ENCODE measurements around the gene DUSP22.

The DUSP22 gene

DNA sequence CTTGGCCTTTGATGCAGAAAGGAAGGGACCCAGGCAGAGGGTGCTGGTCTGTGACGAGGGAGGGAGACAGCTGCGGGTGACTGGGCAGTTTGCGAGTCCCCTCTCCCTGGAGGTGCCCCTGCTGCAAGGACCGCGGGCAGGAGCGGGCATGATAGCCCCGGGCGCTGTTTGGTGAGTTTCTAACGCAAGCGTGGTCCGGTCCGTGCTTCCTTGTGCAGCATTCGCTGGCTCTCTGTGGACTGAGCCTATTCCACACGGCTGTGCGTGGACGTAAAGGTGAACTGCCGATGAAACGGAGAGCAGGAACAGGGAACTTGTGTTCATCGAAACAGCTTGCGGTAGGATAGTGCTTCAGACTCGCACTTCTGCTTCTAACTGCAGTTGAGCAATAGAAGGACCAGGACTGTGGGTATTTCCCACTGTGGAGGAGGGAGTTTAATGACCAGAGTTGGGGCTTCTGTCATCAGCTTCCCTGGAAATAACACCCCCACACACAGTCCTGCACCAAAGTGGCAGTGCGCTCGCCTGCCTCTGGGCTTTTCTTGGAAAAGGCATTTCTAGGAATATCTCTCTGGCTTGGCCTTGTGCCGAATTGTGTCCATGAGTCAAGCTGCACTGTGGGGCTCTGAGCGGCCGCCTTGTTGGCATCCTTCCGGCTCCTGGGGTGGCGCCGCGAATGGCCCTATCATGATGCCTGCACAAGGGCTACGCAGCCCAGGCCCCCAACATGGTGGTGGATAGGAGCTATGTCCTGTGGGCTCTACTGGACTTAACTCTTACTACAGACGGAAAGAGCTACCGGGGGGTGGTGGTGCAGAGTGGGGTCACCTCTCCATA, 48.9 kb downstream of the DUSP22 start:
- no peak for DNase-seq

DNA sequence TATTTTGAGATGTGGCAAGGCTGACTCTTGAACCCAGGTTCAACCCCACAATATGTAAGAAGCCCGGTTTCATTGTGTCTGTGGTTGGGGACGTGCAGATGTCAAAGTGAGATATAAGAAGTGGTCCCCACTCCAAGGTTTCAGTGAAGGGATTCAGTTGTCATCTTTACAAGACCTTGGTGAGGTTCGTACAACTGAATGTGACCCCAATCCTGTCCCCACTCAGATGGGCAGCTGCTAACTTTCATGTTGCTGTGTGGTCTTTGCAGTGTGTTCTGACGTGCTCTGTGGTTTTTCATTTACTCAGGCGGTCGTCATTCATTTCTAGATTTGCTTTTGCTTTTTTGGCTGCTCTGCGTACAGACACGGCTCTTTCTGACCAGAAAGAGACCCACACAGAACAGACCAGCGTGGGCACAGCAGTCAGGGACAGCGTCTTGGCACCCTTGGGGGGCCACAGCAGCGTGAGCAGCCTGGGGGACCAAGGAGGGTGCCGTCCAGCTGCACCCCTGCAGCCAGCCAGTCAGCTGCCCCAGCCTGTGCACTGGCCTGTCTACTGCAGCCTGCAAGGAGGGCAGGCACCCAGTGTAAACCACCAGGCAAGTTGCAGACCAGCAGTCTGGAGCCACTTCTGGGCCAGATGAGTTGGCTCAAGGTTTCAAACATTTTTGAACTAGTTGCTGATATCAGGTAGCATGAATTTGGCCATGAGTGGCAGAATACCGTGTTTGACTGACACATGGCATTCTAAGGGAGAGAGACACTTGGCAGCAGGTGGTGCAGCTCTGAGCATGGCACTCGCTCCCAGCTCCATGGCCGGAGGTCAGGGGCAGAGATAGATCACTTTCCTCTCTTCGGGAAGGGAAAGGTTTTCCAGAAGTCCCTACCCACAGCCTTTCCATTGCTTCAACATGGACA, 49.9 kb downstream of the DUSP22 start:
- no peak for DNase-seq

DNA sequence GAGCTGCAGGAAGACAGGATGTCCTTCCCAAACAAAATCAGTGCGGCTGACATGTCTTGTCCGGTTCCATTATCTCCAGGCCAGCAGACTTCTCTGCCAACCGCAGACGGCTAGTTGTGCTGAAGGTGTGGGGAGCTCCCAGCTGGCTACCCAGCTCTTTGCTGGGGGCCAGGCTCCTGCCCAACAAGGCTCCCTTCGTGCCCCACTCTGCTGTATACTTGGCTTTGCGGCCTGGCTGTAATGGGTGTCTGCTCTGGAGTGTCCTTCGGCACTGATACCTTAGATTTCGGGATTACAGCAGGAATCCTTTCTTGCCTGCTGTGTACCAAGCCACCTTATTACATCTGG, 50.5 kb downstream of the DUSP22 start:
- DNase-seq: no peak

DNA sequence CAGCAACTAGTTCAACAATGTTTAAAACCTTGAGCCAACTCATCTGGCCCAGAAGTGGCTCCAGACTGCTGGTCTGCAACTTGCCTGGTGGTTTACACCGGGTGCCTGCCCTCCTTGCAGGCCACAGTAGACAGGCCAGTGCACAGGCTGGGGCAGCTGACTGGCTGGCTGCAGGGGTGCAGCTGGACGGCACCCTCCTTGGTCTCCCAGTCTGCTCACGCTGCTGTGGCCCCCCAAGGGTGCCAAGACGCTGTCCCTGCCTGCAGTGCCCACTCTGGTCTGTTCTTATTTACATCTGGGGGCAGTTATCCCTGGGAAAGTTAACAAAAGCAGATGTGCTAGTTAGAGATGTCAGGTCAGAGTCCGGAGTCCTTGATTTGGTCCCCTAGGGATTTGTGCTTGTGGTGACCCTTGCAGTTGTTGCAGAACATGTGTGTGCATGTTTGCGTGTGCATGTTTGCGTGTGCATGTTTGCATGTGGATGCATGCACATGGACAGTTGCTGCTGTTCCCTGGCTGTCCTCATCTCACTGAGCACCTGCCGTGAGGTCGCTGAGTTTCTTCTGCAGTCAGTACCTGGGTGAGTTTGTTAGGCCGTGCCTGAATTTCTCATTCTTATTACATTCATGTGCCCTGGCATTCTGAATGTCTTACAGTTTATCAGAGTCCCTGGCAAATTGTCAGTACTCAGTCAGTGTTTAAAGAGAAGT, 51.1 kb downstream of the DUSP22 start:
- no peak for DNase-seq

DNA sequence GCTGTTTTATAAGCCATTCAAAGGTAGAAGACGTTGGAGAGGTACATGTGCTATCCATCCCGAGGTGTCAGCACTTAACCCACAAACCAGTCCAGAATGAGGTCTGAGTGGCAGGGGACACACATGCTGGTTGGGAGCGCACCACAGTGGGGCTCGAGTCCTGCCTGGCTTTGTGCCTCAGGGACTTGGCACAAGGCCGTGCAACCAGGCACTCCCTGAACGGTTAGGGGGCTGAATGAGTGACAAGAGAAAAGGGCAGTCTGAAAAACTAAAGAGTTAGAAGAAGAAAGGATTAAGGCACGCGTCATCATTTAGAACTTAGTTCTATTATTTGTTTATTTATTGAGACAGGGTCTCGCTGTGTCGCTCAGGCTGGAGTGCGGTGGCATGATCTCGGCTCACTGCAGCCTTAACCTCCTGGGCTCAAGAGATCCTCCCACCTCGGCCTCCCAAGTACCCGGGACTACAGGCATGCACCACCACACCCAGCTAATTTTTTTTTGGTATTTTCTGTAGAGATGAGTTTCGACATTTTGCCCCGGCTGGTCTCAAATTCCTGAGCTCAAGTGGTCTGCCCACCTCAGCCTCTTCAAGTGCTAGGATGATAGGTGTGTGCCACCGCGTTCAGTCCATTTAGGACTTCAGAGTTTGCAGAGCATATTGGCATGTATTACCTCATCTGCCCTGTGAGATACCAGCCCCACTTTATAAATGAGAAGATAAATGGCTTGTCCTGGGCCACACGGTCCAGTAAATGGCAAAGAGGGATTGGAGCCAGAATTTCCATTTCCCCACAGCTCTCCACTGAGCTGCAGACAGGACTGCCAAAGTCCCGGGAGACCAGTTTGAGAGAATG, 51.9 kb downstream of the DUSP22 start:
- DNase-seq: no peak

DNA sequence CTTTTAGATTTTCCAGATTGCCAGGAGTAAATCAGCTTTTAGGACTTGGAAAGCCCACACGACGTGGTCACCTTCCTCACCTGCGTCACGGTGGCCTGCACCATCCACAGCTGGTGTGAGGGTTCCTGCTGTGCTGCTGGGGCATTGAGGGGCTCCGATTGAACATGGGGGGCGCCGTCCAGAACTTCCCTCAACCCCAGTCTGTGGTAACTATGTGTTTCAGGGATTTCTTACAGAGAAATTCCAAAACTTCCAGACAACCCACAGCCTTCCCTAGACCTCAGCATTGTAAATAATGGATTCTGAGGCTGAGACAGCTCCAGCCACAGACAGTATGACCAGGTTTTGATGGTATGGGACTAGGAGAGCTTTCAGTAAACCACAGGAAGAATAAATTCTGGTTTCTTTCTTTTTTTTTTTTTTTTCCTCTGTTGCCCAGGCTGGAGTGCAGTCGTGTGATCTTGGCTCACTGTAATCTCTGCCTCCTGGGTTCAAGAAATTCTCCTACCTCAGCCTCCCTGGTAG, 52.6 kb downstream of the DUSP22 start:
- DNase-seq: no peak

DNA sequence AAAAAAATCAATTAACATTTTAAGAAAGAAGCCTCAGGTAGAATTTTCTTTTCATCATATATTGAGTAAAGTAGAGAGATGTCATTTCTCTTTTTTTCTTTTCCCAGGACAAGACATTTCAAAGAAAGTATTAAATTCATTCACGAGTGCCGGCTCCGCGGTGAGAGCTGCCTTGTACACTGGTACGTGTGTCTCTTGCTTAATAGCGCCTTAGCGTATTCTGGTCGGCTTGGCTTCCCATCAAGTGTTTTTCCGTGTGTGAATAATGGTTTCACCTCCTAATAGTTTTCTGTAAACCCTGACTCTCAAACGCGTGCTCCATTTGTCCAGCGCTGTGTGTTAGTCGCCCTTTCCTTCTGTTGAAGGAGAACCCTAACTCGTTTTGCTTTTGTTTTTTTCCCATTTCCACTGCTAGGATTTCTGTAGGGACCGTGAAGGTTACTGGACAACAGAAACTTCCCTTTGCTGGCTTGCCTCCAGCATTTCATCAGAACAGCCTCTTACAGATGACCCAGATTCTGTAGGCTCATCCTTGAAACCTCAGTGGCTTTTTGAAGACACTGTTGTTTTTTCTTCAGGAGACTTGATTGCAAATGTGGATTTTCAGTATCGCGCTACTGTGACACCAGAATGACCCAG, 53.6 kb downstream of the DUSP22 start:
- DNase-seq: no peak

DNA sequence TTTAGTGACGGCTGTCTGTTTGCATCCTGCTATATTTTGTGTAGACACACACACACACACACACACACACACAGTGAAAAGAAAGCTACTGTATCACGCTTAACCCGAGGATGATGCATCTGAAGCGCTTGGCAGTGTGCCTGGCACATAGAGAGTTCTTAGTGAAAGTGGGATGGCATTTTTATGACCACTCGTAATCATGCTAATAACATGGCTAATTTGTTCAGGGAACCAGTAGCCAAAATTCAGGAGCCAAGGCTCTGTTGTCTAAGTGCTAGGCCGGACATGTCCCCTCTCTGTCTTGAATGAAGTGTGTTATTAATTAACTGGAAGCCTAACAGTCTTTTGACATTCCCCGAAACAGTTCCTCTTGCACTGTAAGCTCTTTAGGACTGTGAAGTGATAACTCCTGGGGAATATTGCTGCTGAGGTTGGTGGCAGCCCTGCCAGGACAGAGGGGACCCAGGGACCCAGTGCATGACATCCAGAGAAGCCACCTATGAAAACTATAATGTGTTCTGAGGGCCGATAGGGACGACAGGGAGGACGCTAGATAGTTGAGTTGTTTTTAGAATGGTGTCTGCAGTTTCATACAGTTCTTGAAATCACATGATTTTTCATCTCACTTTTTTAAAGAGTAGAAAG, 54.2 kb downstream of the DUSP22 start:
- no peak for DNase-seq

DNA sequence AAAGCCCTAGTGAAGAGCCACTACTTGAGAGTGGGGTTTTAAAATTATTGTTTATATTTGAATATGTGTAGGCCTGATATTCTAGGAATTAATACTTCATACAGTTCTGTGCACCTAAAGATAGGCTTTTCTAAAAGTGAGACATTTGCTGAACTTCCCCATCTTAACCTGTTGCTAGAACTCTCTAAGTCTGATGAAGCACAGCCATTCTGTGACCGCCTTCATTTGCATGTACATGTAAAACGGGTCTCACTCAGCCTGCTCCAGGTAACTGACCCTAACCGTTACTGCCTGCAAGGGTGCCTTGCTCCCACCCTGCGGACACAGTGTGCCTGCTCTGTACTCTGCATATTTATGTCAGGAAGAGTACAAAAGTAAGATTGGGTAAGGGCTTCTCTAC, 54.9 kb downstream of the DUSP22 start:
- no peak for DNase-seq

DNA sequence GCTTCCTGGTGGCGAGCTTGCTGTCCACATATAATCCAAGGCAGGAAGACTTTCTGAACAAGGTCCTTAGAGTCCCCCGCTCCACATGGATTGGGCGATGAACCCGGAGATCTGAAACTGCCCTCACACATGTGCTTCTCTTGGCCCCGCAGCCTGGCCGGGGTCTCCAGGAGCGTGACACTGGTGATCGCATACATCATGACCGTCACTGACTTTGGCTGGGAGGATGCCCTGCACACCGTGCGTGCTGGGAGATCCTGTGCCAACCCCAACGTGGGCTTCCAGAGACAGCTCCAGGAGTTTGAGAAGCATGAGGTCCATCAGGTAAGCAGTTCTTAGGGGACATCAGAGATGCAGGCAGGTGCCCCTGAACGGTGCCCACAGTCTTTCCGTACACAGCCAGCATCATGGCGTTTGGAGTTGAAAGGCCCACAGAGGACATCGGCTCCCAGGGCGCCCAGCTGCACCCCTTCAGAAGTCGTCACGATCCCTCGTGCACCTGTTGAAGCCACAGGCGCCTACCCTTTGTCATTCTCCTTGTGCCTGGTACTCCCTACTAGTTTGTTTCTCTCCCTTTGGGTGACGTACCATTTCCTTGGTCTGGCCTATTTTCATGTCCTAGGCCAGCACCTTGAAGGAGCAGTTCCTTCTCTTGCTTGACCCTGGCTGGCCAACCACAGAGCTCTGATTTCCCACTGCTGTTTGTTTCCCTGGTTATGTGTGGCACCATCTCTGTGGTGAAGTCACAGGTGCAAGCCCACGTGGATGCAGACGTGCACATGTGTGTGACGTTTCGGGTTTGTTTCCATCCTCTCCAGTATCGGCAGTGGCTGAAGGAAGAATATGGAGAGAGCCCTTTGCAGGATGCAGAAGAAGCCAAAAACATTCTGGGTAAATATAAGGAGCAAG, 55.9 kb downstream of the DUSP22 start:
- DNase-seq: no peak

DNA sequence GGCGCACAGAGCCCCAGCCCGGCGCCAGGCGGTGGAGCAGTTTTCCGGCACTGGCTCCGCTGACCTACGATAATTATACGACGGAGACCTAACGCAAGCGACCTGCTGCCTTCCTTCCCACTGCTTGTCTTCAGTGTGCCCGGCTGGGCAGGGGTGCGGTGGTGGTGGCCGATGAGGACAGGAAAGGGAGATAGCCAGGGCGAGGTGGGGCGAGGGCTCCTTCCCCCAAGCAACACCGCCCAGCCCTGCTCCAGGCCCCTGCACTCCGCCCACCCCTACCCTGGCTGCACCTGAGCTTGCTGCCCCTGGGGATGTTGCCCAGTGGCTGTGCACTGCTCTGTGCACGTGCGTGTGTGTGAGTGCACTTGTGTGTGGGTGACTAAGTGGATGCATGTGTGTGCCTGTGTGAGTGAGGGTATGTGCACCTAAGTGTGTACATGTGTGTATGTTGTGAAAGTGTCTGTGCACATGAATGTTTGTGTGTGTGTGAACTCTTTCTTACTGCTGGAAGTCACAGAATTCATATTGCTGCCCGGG, 56.6 kb downstream of the DUSP22 start:
- DNase-seq: no peak

DNA sequence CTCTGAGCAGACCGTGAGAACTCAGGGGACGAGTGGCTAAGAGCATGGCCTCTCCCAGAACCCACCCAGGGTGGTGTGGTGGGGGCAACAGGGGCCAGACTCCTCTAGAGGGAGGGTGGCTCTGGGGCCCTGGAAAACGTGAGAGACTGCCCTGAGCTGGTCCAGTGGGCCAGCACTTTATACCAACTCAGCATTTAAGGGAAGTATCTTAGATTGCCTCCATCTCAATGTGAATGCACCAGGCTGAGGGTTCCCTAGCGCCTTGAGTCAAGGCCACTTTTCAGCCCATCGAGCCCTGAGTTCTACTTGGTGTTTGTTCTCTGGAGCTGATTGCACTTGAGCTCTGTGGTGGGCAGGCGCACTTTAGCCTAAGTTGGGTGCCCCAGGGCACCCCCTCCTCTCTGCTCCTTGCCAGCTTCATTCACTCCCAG, 57.2 kb downstream of the DUSP22 start:
- no peak for DNase-seq

DNA sequence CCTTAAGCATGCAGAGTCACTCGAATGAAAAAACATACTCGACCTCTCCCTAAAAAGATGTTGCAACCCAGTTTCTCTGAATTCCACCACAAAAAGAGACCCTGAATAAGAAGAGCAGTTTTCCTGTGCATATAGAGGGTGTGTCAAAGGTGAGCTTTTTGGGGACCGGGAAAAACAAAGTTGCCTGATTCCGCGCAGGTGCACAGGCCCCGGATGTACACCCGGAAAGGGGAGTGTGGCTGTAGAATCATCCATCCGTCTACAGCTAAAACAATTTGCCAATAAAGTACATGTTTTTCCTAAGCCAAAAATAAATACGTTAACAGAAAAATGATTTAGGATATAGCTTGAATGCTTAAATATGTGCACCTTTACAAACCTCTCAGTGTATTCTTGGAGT, 58.1 kb downstream of the DUSP22 start:
- DNase-seq: no peak

DNA sequence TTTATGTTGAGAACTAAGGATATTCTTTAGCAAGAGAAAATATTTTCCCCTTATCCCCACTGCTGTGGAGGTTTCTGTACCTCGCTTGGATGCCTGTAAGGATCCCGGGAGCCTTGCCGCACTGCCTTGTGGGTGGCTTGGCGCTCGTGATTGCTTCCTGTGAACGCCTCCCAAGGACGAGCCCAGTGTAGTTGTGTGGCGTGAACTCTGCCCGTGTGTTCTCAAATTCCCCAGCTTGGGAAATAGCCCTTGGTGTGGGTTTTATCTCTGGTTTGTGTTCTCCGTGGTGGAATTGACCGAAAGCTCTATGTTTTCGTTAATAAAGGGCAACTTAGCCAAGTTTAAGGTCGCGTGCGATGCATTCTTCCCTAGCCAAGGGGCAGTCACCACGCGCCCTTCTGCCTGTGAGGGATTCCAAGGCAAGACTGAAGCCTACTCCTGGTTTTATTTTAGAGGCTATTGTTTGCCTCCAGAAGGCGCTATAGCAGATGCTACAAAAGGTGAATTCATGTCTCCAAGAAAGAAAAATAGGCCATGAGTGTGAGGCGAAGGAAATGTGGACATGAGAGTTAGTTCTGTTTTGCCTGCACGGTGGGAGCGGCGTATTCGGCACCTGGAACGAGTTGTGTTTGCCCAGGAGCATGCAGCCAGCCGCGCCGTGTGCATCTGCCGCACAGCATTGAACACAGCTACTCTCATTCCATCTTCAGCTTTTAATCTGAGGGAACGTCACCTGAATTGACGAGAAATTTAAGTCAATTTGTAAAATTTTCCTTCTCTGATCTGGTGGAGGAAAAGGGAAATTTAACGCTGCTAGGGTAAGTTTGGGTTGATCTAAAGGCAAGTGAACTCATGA, 59.0 kb downstream of the DUSP22 start:
- no peak for DNase-seq

DNA sequence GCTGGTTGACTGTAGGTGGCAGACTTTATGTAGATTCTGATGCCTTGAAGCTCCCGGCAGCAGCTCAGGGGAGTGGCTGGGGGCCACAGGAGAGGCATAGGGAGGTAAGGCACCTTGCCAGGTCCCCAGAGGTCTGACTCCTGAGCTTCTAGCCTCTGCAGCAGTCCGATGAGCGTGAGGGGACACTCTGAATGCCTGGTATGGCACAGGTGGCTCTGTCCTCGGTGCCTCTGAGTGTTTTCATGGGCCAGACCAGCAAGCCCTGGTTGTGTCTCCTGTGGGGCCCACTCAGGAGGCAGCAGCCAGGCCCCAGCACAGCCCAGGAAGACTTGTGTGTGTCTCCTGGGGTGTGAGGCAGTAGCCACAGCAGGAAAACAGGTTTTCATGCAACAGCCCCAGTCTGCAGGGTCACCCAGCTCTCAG, 59.6 kb downstream of the DUSP22 start:
- no peak for DNase-seq

DNA sequence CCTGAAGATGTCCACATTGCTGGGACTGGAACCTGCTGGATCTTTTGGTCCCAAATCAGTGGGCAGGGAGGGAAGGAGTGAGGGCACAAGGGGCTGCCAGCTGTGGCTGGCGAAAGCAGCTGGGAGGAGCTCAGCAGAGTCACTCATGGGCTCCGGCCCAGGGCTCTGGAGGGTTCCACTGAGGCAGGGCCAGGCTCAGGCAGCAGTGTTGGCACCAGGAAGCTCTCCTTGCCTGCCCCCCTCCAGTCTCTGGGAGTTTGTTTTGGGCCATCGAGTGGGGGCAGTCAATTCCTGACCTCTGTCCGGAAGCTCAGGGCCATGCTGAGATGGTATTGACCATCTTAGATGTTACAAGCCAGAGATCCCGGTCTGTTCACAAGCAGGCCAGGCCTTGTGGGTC, 60.2 kb downstream of the DUSP22 start:
- no peak for DNase-seq

DNA sequence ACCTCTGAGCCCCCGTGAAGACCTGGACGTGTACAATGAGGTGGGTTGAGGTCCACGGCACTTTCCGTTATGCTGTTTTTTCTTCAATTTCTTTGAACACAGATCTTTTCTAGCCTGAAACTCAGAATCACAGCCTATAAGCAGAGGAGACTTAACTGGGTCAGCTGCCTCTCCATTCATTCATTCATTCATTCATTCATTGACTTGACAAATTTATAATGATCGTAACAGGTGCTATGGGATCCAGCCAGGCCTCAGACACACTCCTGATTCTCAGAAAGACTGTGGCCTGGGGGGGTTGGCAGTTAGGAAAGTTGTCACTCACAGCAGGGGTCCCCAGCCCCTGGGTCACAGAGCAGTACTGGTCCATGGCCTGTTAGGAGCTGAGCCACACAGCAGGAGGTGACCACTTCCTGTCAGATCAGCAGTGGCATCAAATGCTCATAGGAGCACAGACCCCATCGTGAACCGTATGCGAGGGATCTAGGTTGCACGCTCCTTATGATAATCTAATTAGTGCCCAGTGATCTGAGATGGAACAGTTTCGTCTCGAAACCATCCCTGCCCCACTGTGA, 60.7 kb downstream of the DUSP22 start:
- DNase-seq: no peak
